ENCODE results near the gene GNPDA1.

DNA sequence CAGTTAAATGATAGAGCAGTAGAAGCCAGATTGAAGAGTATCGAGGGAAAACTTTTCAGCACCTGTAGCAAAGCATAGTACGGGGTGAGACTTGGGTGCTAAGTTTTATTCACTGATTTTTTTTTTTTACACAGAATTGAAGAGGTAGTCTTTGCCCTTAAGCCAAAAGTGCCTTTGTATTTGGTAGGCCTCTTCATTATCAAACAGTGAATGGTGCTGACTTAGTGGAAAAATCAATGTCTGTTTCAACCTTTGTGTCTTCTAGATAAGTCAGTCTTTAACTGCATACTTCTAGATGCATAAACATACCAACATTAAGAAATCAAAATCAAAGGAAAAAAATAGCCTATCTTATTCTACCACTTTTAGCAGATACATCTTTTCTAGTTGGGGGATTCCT lies 30.2 kb downstream of the GNPDA1 start:
- TF ChIP-seq, protein P1, sequence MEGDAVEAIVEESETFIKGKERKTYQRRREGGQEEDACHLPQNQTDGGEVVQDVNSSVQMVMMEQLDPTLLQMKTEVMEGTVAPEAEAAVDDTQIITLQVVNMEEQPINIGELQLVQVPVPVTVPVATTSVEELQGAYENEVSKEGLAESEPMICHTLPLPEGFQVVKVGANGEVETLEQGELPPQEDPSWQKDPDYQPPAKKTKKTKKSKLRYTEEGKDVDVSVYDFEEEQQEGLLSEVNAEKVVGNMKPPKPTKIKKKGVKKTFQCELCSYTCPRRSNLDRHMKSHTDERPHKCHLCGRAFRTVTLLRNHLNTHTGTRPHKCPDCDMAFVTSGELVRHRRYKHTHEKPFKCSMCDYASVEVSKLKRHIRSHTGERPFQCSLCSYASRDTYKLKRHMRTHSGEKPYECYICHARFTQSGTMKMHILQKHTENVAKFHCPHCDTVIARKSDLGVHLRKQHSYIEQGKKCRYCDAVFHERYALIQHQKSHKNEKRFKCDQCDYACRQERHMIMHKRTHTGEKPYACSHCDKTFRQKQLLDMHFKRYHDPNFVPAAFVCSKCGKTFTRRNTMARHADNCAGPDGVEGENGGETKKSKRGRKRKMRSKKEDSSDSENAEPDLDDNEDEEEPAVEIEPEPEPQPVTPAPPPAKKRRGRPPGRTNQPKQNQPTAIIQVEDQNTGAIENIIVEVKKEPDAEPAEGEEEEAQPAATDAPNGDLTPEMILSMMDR (IDR thresholded peaks at IDR 0.05; ENCODE audit: insufficient read depth, low read length, poor library complexity, severe bottlenecking), result no peak
- no peak for TF ChIP-seq EZH2phosphoT487 (conservative IDR thresholded peaks at IDR 0.05; ENCODE audit: low read length)
